ENCODE measurements around the gene GJD2.

The GJD2 gene

GRCh38 chr15:34701536-34701935 is 53.3 kb downstream of the GJD2 start:
- Histone ChIP-seq H3K9me3 (ENCODE audit: control insufficient read depth in 1 of 2, low read length in 2 of 2) (no peaks in the 10 kb centered on the region), H3K4me1 (ENCODE audit: control insufficient read depth in 1 of 2, insufficient read depth in 2 of 2, low read length in 2 of 2) (no peaks in the 10 kb centered on the region), H3K27me3 (ENCODE audit: low read depth, low read length) (no peaks in the 10 kb centered on the region), H3K4me3 (ENCODE audit: low read depth in 1 of 2, low read length in 2 of 2) (no peak overlapping the region), H3K36me3 (ENCODE audit: control insufficient read depth in 1 of 2, insufficient read depth in 2 of 2, low read length in 2 of 2) (no peaks in the 10 kb centered on the region), H3K27ac (ENCODE audit: low read length) (no peak overlapping the region)

Data from muscle layer of duodenum (tissue), 2 donors.